Progenitor cell of endocrine pancreas (in vitro differentiated cells): ENCODE results near the gene LSM14A. TPM values are rescaled to one million over a fixed set of nuclear protein-coding genes. Genes with fewer than 3 reads are reported as not detected.

Experiments used
- DNase-seq: peaks from one replicate; pipeline ENCODE4 v3.0.0; 2021; ENCODE audit warnings: low spot score; ENCODE audit not compliant: unreplicated experiment
- H3K27ac Mint-ChIP-seq: 2 replicates; pipeline ENCODE4 v1.8.0; 2021; ENCODE audit warnings: mild to moderate bottlenecking, moderate library complexity, mixed read lengths
- H3K27me3 Mint-ChIP-seq: 2 replicates; pipeline ENCODE4 v1.8.0; 2021; ENCODE audit warnings: mixed read lengths
- H3K36me3 Mint-ChIP-seq: 2 replicates; pipeline ENCODE4 v1.8.0; 2022; ENCODE audit warnings: mixed read lengths; ENCODE audit not compliant: insufficient read depth
- H3K4me1 Mint-ChIP-seq: 2 replicates; pipeline ENCODE4 v1.8.0; 2021; ENCODE audit warnings: low read depth, mixed read lengths
- H3K4me3 Mint-ChIP-seq: 2 replicates; pipeline ENCODE4 v1.8.0; 2021; ENCODE audit warnings: low read depth, mild to moderate bottlenecking, moderate library complexity, mixed read lengths
- H3K9me3 Mint-ChIP-seq: 2 replicates; pipeline ENCODE4 v1.8.0; 2021; ENCODE audit warnings: low read depth, mixed read lengths
- CTCF ChIP-seq: fragments of 200-600 bp; sonication (generic); IDR thresholded peaks from one replicate; pipeline ENCODE4 v1.5.0; 2021; ENCODE audit warnings: antibody characterized with exemption, mild to moderate bottlenecking; ENCODE audit not compliant: unreplicated experiment
- total RNA-seq: library from RNA; stranded (reverse); gene quantifications from 2 replicates; pipeline ENCODE4 v1.2.1, GENCODE V29; 2021

The LSM14A gene
- total RNA-seq, 1 donor from 2014 or later: 133 TPM

DNA sequence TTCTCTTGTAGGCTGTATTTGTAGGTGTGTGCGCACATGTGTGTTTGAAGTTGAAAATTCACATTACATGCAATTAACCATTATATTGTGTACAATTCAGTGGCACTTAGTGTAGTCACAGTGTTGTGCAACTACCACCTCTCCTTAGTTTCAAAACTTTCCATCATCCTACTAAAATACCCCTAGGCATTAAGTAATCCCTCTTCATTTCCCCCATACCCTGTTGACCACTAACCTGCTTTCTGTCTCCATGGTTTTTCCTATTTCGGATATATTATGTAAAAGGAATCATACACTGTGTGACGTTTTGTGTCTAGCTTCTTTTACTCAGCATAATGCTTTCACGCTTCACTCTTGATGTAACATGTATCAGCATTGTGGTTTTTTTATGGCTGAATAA, 16.1 kb downstream of the LSM14A start:
- Mint-ChIP-seq H3K27me3 (no peaks in the 10 kb centered on the region), H3K4me1 (peaks cover 18% of the 10 kb centered on the region), H3K4me3 (no peak overlapping the region), H3K27ac (no peak overlapping the region), H3K36me3 (no peaks in the 10 kb centered on the region), H3K9me3 (no peaks in the 10 kb centered on the region)
- no peak for DNase-seq
- no peak for TF ChIP-seq CTCF

DNA sequence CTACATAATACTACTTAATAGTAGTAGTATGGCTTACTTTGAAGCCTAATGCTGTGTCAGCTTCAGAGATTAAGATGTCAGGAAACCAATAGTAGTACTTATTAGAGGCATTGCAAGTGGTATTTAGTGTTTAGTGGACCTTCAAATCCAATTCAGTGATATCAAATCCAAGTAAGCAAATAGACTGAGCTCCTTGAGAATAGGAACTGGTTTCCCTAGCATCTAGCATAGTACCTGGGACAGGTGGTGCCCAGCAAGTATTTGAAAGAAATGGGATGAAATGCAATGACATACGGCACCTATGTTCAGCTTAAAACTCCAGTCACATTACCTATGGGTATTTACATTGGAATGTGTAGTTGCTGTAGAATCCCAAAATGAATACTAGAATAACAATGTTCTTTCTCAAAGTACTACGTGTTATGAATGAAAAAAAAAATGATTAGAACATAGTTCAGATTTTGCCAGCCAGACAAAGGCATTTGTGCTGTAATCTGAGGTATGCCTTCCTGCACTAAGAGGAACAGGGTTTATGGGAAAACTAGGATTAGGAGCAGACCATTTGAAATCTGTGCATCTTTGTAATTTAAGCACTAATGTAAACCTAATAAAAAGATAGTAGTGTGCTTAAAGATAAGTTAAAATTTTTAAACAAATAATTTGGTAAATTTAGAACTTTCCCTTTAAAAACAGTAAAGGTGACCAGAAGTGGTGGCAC, 17.1 kb downstream of the LSM14A start:
- no peak for TF ChIP-seq CTCF
- Mint-ChIP-seq H3K27me3 (no peaks in the 10 kb centered on the region), H3K4me3 (no peak overlapping the region), H3K36me3 (no peaks in the 10 kb centered on the region), H3K9me3 (no peaks in the 10 kb centered on the region), H3K27ac (no peak overlapping the region), H3K4me1 (peaks cover 18% of the 10 kb centered on the region)
- no peak for DNase-seq

- no peak overlapping the region for H3K27ac Mint-ChIP-seq
- no peaks in the 10 kb centered on the region for H3K27me3 Mint-ChIP-seq
- DNase-seq: no peak
- TF ChIP-seq CTCF: no peak
- H3K9me3 Mint-ChIP-seq: no peaks in the 10 kb centered on the region
- no peak overlapping the region for H3K4me3 Mint-ChIP-seq
- H3K36me3 Mint-ChIP-seq: no peaks in the 10 kb centered on the region
- peaks cover 16% of the 10 kb centered on the region for H3K4me1 Mint-ChIP-seq
These were observed 17.7 kb downstream of the LSM14A start for GRCh38 chr19:34189917-34190425.

DNA sequence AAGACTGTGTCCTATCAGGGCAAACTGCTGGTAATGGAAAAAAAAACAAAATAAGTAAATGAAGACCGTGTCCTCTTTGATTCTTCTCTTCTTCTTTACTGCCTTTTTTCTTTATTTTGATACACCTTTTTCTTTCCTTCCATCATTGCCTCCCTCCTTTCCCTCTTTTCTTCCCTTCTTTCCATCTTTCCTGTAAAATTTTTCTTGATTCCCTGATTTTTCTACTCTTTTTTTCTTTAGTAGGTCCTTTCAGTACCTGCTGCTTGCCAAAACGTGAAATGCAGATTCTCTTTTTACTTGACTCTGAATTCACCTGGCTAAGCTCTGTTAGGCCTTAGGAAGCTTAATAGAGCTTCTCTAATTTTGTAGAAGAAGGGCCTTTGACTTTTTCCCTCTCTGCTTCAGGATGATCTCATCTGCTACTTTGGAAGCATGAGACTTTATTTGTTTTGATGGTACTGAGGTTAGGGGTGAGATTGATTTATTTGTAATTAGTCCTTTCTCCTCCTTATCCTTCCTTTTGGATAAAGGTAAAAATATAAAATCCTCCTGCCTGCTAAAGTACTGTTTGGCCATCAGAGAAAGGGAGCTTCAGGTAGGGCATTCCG, 19.2 kb downstream of the LSM14A start:
- Mint-ChIP-seq H3K4me3 (no peak overlapping the region), H3K27ac (no peak overlapping the region), H3K36me3 (peaks cover 5% of the 10 kb centered on the region)

GRCh38 chr19:34193439-34193838, 21.1 kb downstream of the LSM14A start:
- no peak overlapping the region for H3K4me3 Mint-ChIP-seq
- peaks cover 8% of the 10 kb centered on the region for H3K36me3 Mint-ChIP-seq
- no peak for TF ChIP-seq CTCF
- H3K9me3 Mint-ChIP-seq: no peaks in the 10 kb centered on the region
- H3K27ac Mint-ChIP-seq: no peak overlapping the region
- H3K4me1 Mint-ChIP-seq: peaks cover 13% of the 10 kb centered on the region
- DNase-seq: no peak
- H3K27me3 Mint-ChIP-seq: no peaks in the 10 kb centered on the region

More for the DNA sequence above, 19.2 kb downstream of the LSM14A start:
- no peaks in the 10 kb centered on the region for H3K27me3 Mint-ChIP-seq
- no peak for TF ChIP-seq CTCF
- H3K4me1 Mint-ChIP-seq: peaks cover 13% of the 10 kb centered on the region
- no peaks in the 10 kb centered on the region for H3K9me3 Mint-ChIP-seq
- DNase-seq: no peak
